ENCODE measurements around the gene DMTF1. TPM values are rescaled to one million over a fixed set of nuclear protein-coding genes. Genes with fewer than 3 reads are reported as not detected.

Gene DMTF1
- polyA plus RNA-seq, 1 of the 3 experiments (the other 2 are of a cell fraction): 108 TPM

- TF ChIP-seq MAX (IDR thresholded peaks at IDR 0.05; ENCODE audit: low read depth) (no peak), FOXJ3 (CRISPR knock-in tag; IDR thresholded peaks at IDR 0.05) (no peak), ELF1 (IDR thresholded peaks at IDR 0.05) (no peak), CTCF (IDR thresholded peaks at IDR 0.05) (no peak), RFX5 (IDR thresholded peaks at IDR 0.05; ENCODE audit: low read length) (no peak), USF1 (IDR thresholded peaks at IDR 0.05; ENCODE audit: borderline replicate concordance, low read depth) (no peak), YY1 (IDR thresholded peaks at IDR 0.05; ENCODE audit: low read depth) (no peak), FOSL2 (IDR thresholded peaks at IDR 0.05; ENCODE audit: borderline replicate concordance, low read depth) (no peak), FOXM1 (IDR thresholded peaks at IDR 0.05; ENCODE audit: low read depth) (no peak), GABPA (IDR thresholded peaks at IDR 0.05; ENCODE audit: low read depth) (no peak), EZH2phosphoT487 (IDR thresholded peaks at IDR 0.05; ENCODE audit: borderline replicate concordance, low read depth) (no peak), NFIC (IDR thresholded peaks at IDR 0.05; ENCODE audit: borderline replicate concordance) (no peak), IRF3 (IDR thresholded peaks at IDR 0.05; ENCODE audit: low read depth, low read length) (no peak), CHD2 (IDR thresholded peaks at IDR 0.05; ENCODE audit: low read length, partially characterized antibody) (no peak)
- peaks cover 86% of the 10 kb centered on the region for H3K79me2 ChIP-seq (ENCODE audit: insufficient read depth)
- no peak overlapping the region for H3K9ac ChIP-seq
- H3K4me3 ChIP-seq (ENCODE audit: low read depth in 2 of 2, low read length in 1 of 2): no peak overlapping the region
- H3K9me2 ChIP-seq: no peaks in the 10 kb centered on the region; the same call in 1 of the 2 replicates
- no peak overlapping the region for H2AFZ ChIP-seq (ENCODE audit: low read depth)
- CTCF ChIA-PET: interaction anchor here (1.0 to 1.8 kb wide), 3 partner anchors 11 to 23 kb away, joined by 3 to 8 read pairs (median 4); no protein-coding TSS in a partner anchor
- peaks cover 25 to 29% of the 10 kb centered on the region in 2 experiments; a peak in 2 of 4 replicates for H3K4me1 ChIP-seq (ENCODE audit: control insufficient read depth in 1 of 2, insufficient read depth in 2 of 2, low read depth in 1 of 2, low read length in 1 of 2)
- peaks cover 40% of the 10 kb centered on the region for H4K20me1 ChIP-seq (ENCODE audit: insufficient read depth)
- WGBS (ENCODE audit: low lambda C conversion rate): 94% methylated on average over 2 of the region's 2 CpGs
- H3K9me3 ChIP-seq: no peaks in the 10 kb centered on the region
- POLR2A ChIA-PET: no interaction called here
- H3K4me2 ChIP-seq: no peak overlapping the region
- H3K27ac ChIP-seq (ENCODE audit: low read depth in 2 of 2, low read length in 1 of 2): no peak overlapping the region
- DNase-seq: no peak
- no peaks in the 10 kb centered on the region for H3K27me3 ChIP-seq (ENCODE audit: insufficient read depth)
- H3K36me3 ChIP-seq (replicated peaks in 1 of 2; ENCODE audit: control insufficient read depth in 1 of 2, insufficient read depth in 2 of 2, low read length in 1 of 2): peaks cover 52 to 63% of the 10 kb centered on the region in 2 experiments
- peaks cover 17% of the 10 kb centered on the region for H3F3A ChIP-seq (replicated peaks; ENCODE audit: insufficient read depth)
Measured at GRCh38 chr7:87159538-87159937, 7.3 kb downstream of the DMTF1 start.

GRCh38 chr7:87164433-87164832, 12.2 kb downstream of the DMTF1 start:
- H3K9me2 ChIP-seq: no peaks in the 10 kb centered on the region
- no peaks in the 10 kb centered on the region; the same call in 1 of the 2 replicates for H4K20me1 ChIP-seq (ENCODE audit: insufficient read depth)
- H2AFZ ChIP-seq (ENCODE audit: low read depth): no peak overlapping the region
- H3K9ac ChIP-seq: no peak overlapping the region
- no peak overlapping the region for H3K27ac ChIP-seq (ENCODE audit: low read depth in 2 of 2, low read length in 1 of 2)
- CTCF ChIA-PET: interaction anchor here (1.7 kb wide), 1 partner anchor 72 kb away, joined by 3 read pairs; no protein-coding TSS in a partner anchor
- H3K4me2 ChIP-seq: no peak overlapping the region
- no peak for DNase-seq
- H3K36me3 ChIP-seq (replicated peaks in 1 of 2; ENCODE audit: control insufficient read depth in 1 of 2, insufficient read depth in 2 of 2, low read length in 1 of 2): peaks cover 66 to 83% of the 10 kb centered on the region in 2 experiments
- H3F3A ChIP-seq (replicated peaks; ENCODE audit: insufficient read depth): peaks cover 7% of the 10 kb centered on the region
- 64% methylated on average over 2 of the region's 2 CpGs for WGBS (ENCODE audit: low lambda C conversion rate)
- no peaks in the 10 kb centered on the region for H3K4me1 ChIP-seq (ENCODE audit: control insufficient read depth in 1 of 2, insufficient read depth in 2 of 2, low read depth in 1 of 2, low read length in 1 of 2)
- H3K79me2 ChIP-seq (ENCODE audit: insufficient read depth): peaks cover 37% of the 10 kb centered on the region
- no peaks in the 10 kb centered on the region for H3K27me3 ChIP-seq (ENCODE audit: insufficient read depth)
- H3K4me3 ChIP-seq (ENCODE audit: low read depth in 2 of 2, low read length in 1 of 2): no peak overlapping the region
- POLR2A ChIA-PET: no interaction called here
- no peaks in the 10 kb centered on the region for H3K9me3 ChIP-seq
- no peak for TF ChIP-seq ELF1 (IDR thresholded peaks at IDR 0.05)
- TF ChIP-seq EP300 (IDR thresholded peaks at IDR 0.05; ENCODE audit: borderline replicate concordance in 1 of 2, low read depth in 1 of 2, low read length in 1 of 2): no peak
- no peak for TF ChIP-seq IRF3 (IDR thresholded peaks at IDR 0.05; ENCODE audit: low read depth, low read length)
- no peak for TF ChIP-seq FOXM1 (IDR thresholded peaks at IDR 0.05; ENCODE audit: low read depth)
- no peak for TF ChIP-seq TAF1 (IDR thresholded peaks at IDR 0.05; ENCODE audit: borderline replicate concordance, low read depth, low read length)
- no peak for TF ChIP-seq CTCF (IDR thresholded peaks at IDR 0.05)
- no peak for TF ChIP-seq MAX (IDR thresholded peaks at IDR 0.05; ENCODE audit: low read depth)
- TF ChIP-seq TCF12 (IDR thresholded peaks at IDR 0.05): no peak
- no peak for TF ChIP-seq GATA2 (CRISPR knock-in tag; IDR thresholded peaks at IDR 0.05)
- TF ChIP-seq RAD21 (IDR thresholded peaks at IDR 0.05; ENCODE audit: low read length): no peak
- TF ChIP-seq JUND (IDR thresholded peaks at IDR 0.05): no peak
